ENCODE results near the gene DISP3.

DNA sequence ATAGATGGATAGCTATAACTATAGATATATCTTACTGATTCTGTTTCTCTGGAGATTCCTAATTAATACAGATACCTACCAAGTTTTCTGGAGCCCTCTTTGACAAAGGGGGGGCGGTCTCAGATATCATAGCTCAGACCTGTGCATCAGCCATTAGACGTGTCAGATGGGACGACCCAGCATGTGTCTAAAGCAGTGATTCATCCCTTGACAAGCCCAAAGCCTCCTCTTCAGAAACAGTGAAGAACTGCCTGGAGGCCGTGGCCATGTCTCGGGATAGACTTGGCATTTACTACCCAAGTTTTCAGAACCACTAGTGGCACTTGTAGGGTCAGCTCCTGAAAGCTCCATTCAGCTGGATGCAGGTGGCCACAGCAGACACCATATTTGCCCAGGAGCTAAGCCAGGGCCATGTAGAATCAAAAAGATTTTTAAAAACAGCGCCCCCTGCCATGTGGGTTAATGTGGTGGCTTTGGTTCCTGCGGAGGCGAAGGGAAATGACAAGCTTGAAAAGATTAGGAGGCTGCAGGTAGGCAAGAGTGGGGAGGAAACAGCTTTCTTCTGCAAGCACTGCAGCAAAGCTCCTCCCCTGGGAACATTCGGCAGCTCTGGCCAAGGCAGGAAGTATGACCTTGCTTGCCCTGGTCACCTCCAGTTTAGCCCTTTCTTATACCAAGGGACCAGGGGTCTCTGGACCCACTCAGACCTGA, 93.1 kb downstream of the DISP3 start:
- peak; percentile 65 for TF ChIP-seq CTCF (IDR thresholded peaks at IDR 0.05)
- no peak for TF ChIP-seq ZFX (IDR thresholded peaks at IDR 0.05; ENCODE audit: borderline replicate concordance)

Data from 22Rv1 (cell line).